GM18861 (cell line): ENCODE measurements around the gene PCCB.
"Not testable (repeated sequence)": the region's sequence is repeated elsewhere in the genome, so short reads cannot be mapped to it uniquely, and the experiment has no call there.

Experiments used
- ATAC-seq: cut with Tn5 transposase; IDR thresholded peaks from one replicate; pipeline ENCODE4 v1.9.1; 2021; ENCODE audit not compliant: unreplicated experiment

Gene PCCB

GRCh38 chr3:136311968-136312367 lies 61.8 kb downstream of the PCCB start:
- no peak for ATAC-seq

- no peak for ATAC-seq
These were observed 76.2 kb downstream of the PCCB start for GRCh38 chr3:136326316-136326715.

- no peak for ATAC-seq
These were observed 77.5 kb downstream of the PCCB start for GRCh38 chr3:136327671-136328070.

GRCh38 chr3:136329593-136329992 lies 79.5 kb downstream of the PCCB start:
- no peak for ATAC-seq

- no peak for ATAC-seq
These were observed 80.8 kb downstream of the PCCB start for GRCh38 chr3:136330900-136331299.

GRCh38 chr3:136332302-136332701 lies 82.2 kb downstream of the PCCB start:
- ATAC-seq = peak; percentile 60

- ATAC-seq = no peak
These were observed 82.6 kb downstream of the PCCB start for GRCh38 chr3:136332776-136333175.

- no peak for ATAC-seq
These were observed 84.1 kb downstream of the PCCB start for GRCh38 chr3:136334209-136334608.

GRCh38 chr3:136334726-136335125 lies 84.6 kb downstream of the PCCB start:
- ATAC-seq = not testable (repeated sequence)

- ATAC-seq = no peak
These were observed 86.4 kb downstream of the PCCB start for GRCh38 chr3:136336329-136337100.

GRCh38 chr3:136343446-136343845 lies 93.3 kb downstream of the PCCB start:
- no peak for ATAC-seq

- no peak for ATAC-seq
These were observed 93.9 kb downstream of the PCCB start for GRCh38 chr3:136343873-136344555.

- ATAC-seq = no peak
These were observed 96.3 kb downstream of the PCCB start for GRCh38 chr3:136346486-136346885.

GRCh38 chr3:136350132-136350531 lies 100.0 kb downstream of the PCCB start:
- no peak for ATAC-seq

GRCh38 chr3:136350557-136350956 lies 100.4 kb downstream of the PCCB start:
- no peak for ATAC-seq

- ATAC-seq = no peak
These were observed 101.2 kb downstream of the PCCB start for GRCh38 chr3:136351351-136351750.

- no peak for ATAC-seq
These were observed 101.8 kb downstream of the PCCB start for GRCh38 chr3:136351905-136352304.

GRCh38 chr3:136353461-136353860 lies 103.3 kb downstream of the PCCB start:
- ATAC-seq = peak; percentile 70

GRCh38 chr3:136366289-136366688 lies 116.1 kb downstream of the PCCB start:
- no peak for ATAC-seq

- ATAC-seq = not testable (repeated sequence)
These were observed 125.7 kb downstream of the PCCB start for GRCh38 chr3:136375800-136376199.

- ATAC-seq = no peak
These were observed 127.4 kb downstream of the PCCB start for GRCh38 chr3:136377508-136377907.

- ATAC-seq = no peak
These were observed 127.9 kb downstream of the PCCB start for GRCh38 chr3:136378011-136378410.
